Right atrium auricular region (tissue), 2 donors: ENCODE measurements around the gene CHRM2. TPM values are rescaled to one million over a fixed set of nuclear protein-coding genes. Genes with fewer than 3 reads are reported as not detected.

Experiments
- DNase-seq: peaks from one replicate; pipeline ENCODE4 v3.0.0-alpha.2; 2019; ENCODE audit warnings: low spot score
- H3K27ac ChIP-seq, 2 donors: fragments of 200-600 bp; sonication (generic); 1 replicate in 1 of 2; 2 replicates in 1 of 2; pipeline ENCODE4 v1.5.1; 2016 to 2019
- H3K27me3 ChIP-seq, 2 donors: fragments of 200-600 bp; sonication (generic); one replicate each; pipeline versions ENCODE4 v1.5.1 to v1.6.0; 2017 to 2019
- H3K36me3 ChIP-seq: fragments of 200-600 bp; sonication (generic); one replicate; pipeline ENCODE4 v1.5.1; 2016
- H3K4me1 ChIP-seq, 2 donors: fragments of 200-600 bp; sonication (generic); one replicate each; pipeline versions ENCODE4 v1.5.1 to v1.6.0; 2017 to 2019
- H3K4me3 ChIP-seq, 2 donors: fragments of 200-600 bp; sonication (generic); 1 replicate in 1 of 2; 2 replicates in 1 of 2; pipeline ENCODE4 v1.5.1; 2017 to 2019; ENCODE audit warnings: mild to moderate bottlenecking in 1 of 2, moderate library complexity in 1 of 2
- H3K9me3 ChIP-seq, 2 donors: fragments of 200-600 bp; sonication (generic); one replicate each; pipeline ENCODE4 v1.5.1; 2019
- total RNA-seq, 2 donors: library from RNA; depleted of rRNA; stranded (reverse); fragments of >200 nt; gene quantifications; one replicate each; pipeline ENCODE4 v1.1.0, GENCODE V29; 2016
- TF ChIP-seq, protein P1 (sequence below), 2 donors: fragments of 200-600 bp; sonication (generic); IDR thresholded peaks; one replicate each; pipeline ENCODE4 v1.5.1; 2019; ENCODE audit warnings: antibody characterized with exemption in 2 of 2

Gene CHRM2
- total RNA-seq, 2 donors from 2014 or later, result 55.3 to 123 TPM

DNA sequence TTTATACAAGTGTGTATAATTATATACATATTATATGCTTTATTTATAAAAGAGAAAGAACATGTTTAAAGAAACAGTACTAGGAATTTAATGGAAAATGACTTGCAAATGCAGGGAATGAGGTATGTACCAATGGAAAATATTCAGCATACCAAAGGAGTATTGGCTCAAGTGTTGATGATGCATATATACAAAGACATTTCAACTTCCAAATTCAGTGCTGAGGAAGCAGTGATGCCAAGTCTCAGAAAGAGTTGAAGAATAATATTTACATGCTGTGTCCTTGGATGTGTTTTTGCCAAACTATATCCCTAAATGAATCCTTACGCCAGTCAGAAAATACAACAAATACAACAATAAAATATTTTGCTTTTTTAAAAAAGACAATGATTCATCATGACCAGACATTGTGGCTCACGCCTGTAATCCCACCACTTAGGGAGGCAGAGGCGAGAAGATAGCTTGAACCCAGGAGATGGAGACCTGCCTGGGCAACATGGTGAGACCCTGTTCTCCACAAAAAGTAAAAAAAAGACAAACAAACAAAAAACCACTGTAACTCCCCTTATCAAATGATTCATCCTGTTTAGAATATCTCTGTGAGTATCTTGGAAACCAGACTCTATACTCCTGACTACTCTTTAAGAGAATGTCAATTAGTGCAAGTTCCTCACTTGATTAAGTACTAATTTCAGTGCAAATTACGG, 157.2 kb downstream of the CHRM2 start:
- no peak for DNase-seq
- H3K27ac ChIP-seq, result no peak overlapping the region
- TF ChIP-seq, protein P1, sequence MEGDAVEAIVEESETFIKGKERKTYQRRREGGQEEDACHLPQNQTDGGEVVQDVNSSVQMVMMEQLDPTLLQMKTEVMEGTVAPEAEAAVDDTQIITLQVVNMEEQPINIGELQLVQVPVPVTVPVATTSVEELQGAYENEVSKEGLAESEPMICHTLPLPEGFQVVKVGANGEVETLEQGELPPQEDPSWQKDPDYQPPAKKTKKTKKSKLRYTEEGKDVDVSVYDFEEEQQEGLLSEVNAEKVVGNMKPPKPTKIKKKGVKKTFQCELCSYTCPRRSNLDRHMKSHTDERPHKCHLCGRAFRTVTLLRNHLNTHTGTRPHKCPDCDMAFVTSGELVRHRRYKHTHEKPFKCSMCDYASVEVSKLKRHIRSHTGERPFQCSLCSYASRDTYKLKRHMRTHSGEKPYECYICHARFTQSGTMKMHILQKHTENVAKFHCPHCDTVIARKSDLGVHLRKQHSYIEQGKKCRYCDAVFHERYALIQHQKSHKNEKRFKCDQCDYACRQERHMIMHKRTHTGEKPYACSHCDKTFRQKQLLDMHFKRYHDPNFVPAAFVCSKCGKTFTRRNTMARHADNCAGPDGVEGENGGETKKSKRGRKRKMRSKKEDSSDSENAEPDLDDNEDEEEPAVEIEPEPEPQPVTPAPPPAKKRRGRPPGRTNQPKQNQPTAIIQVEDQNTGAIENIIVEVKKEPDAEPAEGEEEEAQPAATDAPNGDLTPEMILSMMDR (IDR thresholded peaks at IDR 0.05), result no peak
- H3K27me3 ChIP-seq, result no peaks in the 10 kb centered on the region
- H3K4me3 ChIP-seq, result no peak overlapping the region
- no peaks in the 10 kb centered on the region for H3K4me1 ChIP-seq
- no peaks in the 10 kb centered on the region for H3K36me3 ChIP-seq
- no peaks in the 10 kb centered on the region for H3K9me3 ChIP-seq

DNA sequence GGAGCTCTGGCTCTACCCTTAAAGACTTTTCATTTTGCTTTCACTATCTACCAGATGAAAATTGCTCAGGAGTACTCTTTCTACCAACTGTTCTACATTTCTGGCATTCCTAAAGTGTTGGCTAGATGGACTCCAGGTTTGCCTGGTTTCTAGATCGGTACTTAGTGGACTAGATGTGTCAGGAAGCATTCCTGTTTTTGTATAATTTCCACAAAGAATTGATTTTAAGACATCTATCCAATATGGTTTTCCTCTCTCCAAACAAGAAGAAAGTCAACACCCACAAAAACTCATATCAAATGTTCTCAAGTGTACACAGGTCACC, 157.7 kb downstream of the CHRM2 start:
- TF ChIP-seq, protein P1 (IDR thresholded peaks at IDR 0.05), result no peak
- Histone ChIP-seq H3K4me3 (no peak overlapping the region), H3K27ac (peak overlapping the region in 1 of 2 donors; percentile 9), H3K9me3 (no peaks in the 10 kb centered on the region), H3K27me3 (no peaks in the 10 kb centered on the region), H3K36me3 (no peaks in the 10 kb centered on the region), H3K4me1 (no peaks in the 10 kb centered on the region)
- DNase-seq, result no peak

DNA sequence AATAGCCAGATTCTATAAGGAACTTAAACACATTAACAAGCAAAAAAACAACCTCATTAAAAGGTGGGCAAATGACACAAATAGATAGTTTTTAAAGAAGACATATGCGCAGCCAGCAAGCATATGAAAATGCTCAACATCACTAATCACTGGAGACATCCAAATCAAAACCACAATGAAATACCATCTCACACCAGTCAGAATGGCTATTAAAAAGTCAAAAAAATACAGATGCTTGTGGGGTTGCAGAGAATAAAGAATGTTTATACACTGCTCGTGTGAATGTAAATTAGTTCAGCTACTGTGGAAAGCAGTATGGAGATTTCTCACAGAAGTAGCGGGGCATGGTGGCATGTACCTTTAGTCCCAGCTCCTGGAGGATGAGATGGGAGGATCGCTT, 164.0 kb downstream of the CHRM2 start:
- TF ChIP-seq, protein P1 (IDR thresholded peaks at IDR 0.05), result no peak
- Histone ChIP-seq H3K27me3 (no peaks in the 10 kb centered on the region), H3K36me3 (no peaks in the 10 kb centered on the region), H3K9me3 (no peaks in the 10 kb centered on the region), H3K4me3 (no peak overlapping the region), H3K27ac (no peak overlapping the region), H3K4me1 (no peaks in the 10 kb centered on the region)
- DNase-seq, result no peak

DNA sequence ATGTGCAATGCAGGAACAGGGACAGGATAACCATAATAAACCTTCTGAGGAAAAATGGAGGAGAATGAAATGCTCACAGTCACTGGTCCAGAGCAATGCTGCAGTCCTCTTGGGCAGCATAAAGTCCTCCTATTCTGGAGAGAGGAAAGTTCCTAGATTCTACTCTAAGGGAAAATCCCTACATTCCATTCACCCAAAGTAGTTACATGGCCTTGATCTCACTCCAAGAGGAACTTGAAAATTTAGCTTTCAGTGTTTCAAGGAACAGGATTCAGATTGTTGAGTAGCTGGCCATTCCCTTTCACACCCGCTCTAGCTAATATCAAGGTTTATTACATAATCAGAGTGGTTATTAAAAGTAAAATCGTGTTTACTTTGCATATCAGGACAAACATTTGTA, 168.3 kb downstream of the CHRM2 start:
- Histone ChIP-seq H3K36me3 (no peaks in the 10 kb centered on the region), H3K27ac (no peak overlapping the region), H3K4me1 (peaks cover 0 to 6% of the 10 kb centered on the region in 2 donors), H3K27me3 (no peaks in the 10 kb centered on the region), H3K4me3 (no peak overlapping the region), H3K9me3 (no peaks in the 10 kb centered on the region)
- TF ChIP-seq, protein P1 (IDR thresholded peaks at IDR 0.05), result no peak
- DNase-seq, result no peak

DNA sequence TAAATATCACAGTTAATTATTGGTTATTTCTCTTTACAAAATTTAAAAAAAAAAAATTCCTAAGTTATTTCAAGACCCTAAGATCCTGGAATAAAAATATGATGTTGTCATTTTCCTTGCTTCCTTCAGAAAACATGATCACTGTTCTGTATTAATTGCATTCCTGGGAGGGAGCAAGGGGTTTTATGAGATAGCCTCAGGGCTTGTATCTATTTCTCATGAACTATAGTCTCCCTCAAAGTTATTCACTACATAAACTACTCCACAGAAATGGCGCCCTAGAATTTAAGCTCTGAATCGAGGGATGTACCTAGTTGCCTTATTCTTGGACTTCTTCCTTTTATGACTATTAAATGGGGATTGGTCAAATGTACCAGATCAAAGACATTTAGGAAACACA, 170.3 kb downstream of the CHRM2 start:
- no peak for DNase-seq
- TF ChIP-seq, protein P1 (IDR thresholded peaks at IDR 0.05), result no peak
- Histone ChIP-seq H3K27me3 (no peaks in the 10 kb centered on the region), H3K36me3 (no peaks in the 10 kb centered on the region), H3K9me3 (no peaks in the 10 kb centered on the region), H3K4me1 (peaks cover 0 to 6% of the 10 kb centered on the region in 2 donors), H3K4me3 (no peak overlapping the region), H3K27ac (no peak overlapping the region)

DNA sequence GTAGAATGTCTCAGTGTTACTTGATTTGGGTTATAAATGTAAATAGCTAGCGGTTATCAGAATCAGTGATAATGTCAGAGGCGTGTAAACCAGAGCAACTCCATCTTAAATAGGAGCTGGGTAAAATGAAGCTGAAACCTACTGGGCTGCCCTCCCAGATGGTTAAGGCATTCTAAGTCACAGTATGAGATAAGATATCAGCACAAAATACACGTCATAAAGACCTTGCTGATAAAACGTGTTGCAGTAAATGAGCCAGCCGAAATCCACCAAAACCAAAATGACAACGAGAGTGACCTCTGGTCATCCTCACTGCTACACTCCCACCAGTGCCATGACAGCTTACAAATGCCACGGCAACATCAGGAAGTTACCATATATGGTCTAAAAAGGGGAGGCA, 172.3 kb downstream of the CHRM2 start:
- peaks cover 0 to 6% of the 10 kb centered on the region in 2 donors for H3K4me1 ChIP-seq
- H3K9me3 ChIP-seq, result peaks cover 0 to 6% of the 10 kb centered on the region in 2 donors
- peak overlapping the region in 1 of 2 donors; percentile 8 for H3K4me3 ChIP-seq
- no peaks in the 10 kb centered on the region for H3K36me3 ChIP-seq
- TF ChIP-seq, protein P1 (IDR thresholded peaks at IDR 0.05), result no peak
- no peak for DNase-seq
- no peaks in the 10 kb centered on the region for H3K27me3 ChIP-seq
- H3K27ac ChIP-seq, result peak overlapping the region in 1 of 2 donors; percentile 46
